ENCODE results near the gene CD1E.

CD1E gene

GRCh38 chr1:158328426-158328825, 25.3 kb upstream of the CD1E start:
- H2AFZ ChIP-seq (ENCODE audit: low read length): peak overlapping the region; percentile 7; the same call in 1 of the 2 replicates
- no peaks in the 10 kb centered on the region for H3K9me3 ChIP-seq (ENCODE audit: insufficient read depth, low read depth, low read length)
- H3K4me1 ChIP-seq (ENCODE audit: insufficient read depth, low read length, poor library complexity, severe bottlenecking): peaks cover 6% of the 10 kb centered on the region
- H3K4me2 ChIP-seq (ENCODE audit: low read depth, low read length, poor library complexity, severe bottlenecking): no peak overlapping the region
- TF ChIP-seq EZH2phosphoT487 (IDR thresholded peaks at IDR 0.05; ENCODE audit: borderline replicate concordance) (no peak), CTCF (conservative IDR thresholded peaks at IDR 0.05; ENCODE audit: low read length) (no peak)
- no peaks in the 10 kb centered on the region for H4K20me1 ChIP-seq (ENCODE audit: insufficient read depth, low read length, poor library complexity, severe bottlenecking)
- H3K4me3 ChIP-seq (ENCODE audit: low read length, poor library complexity, severe bottlenecking): no peak overlapping the region
- H3K36me3 ChIP-seq (ENCODE audit: insufficient read depth, low read length): no peaks in the 10 kb centered on the region
- H3K79me2 ChIP-seq (ENCODE audit: insufficient read depth, low read length): no peaks in the 10 kb centered on the region
- H3F3A ChIP-seq (ENCODE audit: low read depth): no peaks in the 10 kb centered on the region
- H3K27me3 ChIP-seq (ENCODE audit: insufficient read depth, low read length, poor library complexity, severe bottlenecking): no peaks in the 10 kb centered on the region
- H3K9ac ChIP-seq (ENCODE audit: low read depth, low read length, poor library complexity, severe bottlenecking): no peak overlapping the region
- no peaks in the 10 kb centered on the region for H3K9me2 ChIP-seq (replicated peaks; ENCODE audit: low read depth, low read length)

GRCh38 chr1:158329300-158329699, 24.4 kb upstream of the CD1E start:
- Histone ChIP-seq H3K9ac (ENCODE audit: low read depth, low read length, poor library complexity, severe bottlenecking) (no peak overlapping the region), H3F3A (ENCODE audit: low read depth) (peaks cover 2% of the 10 kb centered on the region; the same call in 1 of the 2 replicates), H4K20me1 (ENCODE audit: insufficient read depth, low read length, poor library complexity, severe bottlenecking) (no peaks in the 10 kb centered on the region), H3K4me1 (ENCODE audit: insufficient read depth, low read length, poor library complexity, severe bottlenecking) (peaks cover 14% of the 10 kb centered on the region), H3K9me3 (ENCODE audit: insufficient read depth, low read depth, low read length) (no peaks in the 10 kb centered on the region), H3K4me2 (ENCODE audit: low read depth, low read length, poor library complexity, severe bottlenecking) (no peak overlapping the region), H3K27me3 (ENCODE audit: insufficient read depth, low read length, poor library complexity, severe bottlenecking) (no peaks in the 10 kb centered on the region), H3K79me2 (ENCODE audit: insufficient read depth, low read length) (no peaks in the 10 kb centered on the region), H2AFZ (ENCODE audit: low read length) (no peak overlapping the region), H3K36me3 (ENCODE audit: insufficient read depth, low read length) (no peaks in the 10 kb centered on the region), H3K9me2 (replicated peaks; ENCODE audit: low read depth, low read length) (no peaks in the 10 kb centered on the region), H3K4me3 (ENCODE audit: low read length, poor library complexity, severe bottlenecking) (no peak overlapping the region)
- TF ChIP-seq CTCF (conservative IDR thresholded peaks at IDR 0.05; ENCODE audit: low read length): no peak
- no peak for TF ChIP-seq EZH2phosphoT487 (IDR thresholded peaks at IDR 0.05; ENCODE audit: borderline replicate concordance)

GRCh38 chr1:158329733-158330132, 24.0 kb upstream of the CD1E start:
- Histone ChIP-seq H3K4me3 (ENCODE audit: low read length, poor library complexity, severe bottlenecking) (no peak overlapping the region), H3K9me2 (replicated peaks; ENCODE audit: low read depth, low read length) (no peaks in the 10 kb centered on the region), H3F3A (ENCODE audit: low read depth) (peaks cover 3% of the 10 kb centered on the region; the same call in 1 of the 2 replicates), H3K36me3 (ENCODE audit: insufficient read depth, low read length) (no peaks in the 10 kb centered on the region), H3K27me3 (ENCODE audit: insufficient read depth, low read length, poor library complexity, severe bottlenecking) (no peaks in the 10 kb centered on the region), H3K4me2 (ENCODE audit: low read depth, low read length, poor library complexity, severe bottlenecking) (no peak overlapping the region), H3K4me1 (ENCODE audit: insufficient read depth, low read length, poor library complexity, severe bottlenecking) (peaks cover 19% of the 10 kb centered on the region), H3K9ac (ENCODE audit: low read depth, low read length, poor library complexity, severe bottlenecking) (no peak overlapping the region), H3K9me3 (ENCODE audit: insufficient read depth, low read depth, low read length) (no peaks in the 10 kb centered on the region), H2AFZ (ENCODE audit: low read length) (no peak overlapping the region), H3K79me2 (ENCODE audit: insufficient read depth, low read length) (no peaks in the 10 kb centered on the region), H4K20me1 (ENCODE audit: insufficient read depth, low read length, poor library complexity, severe bottlenecking) (no peaks in the 10 kb centered on the region)
- TF ChIP-seq CTCF (conservative IDR thresholded peaks at IDR 0.05; ENCODE audit: low read length) (peak; percentile 89), EZH2phosphoT487 (IDR thresholded peaks at IDR 0.05; ENCODE audit: borderline replicate concordance) (no peak)
